Activated CD8-positive, alpha-beta memory T cell treated with anti-CD3 and anti-CD28 coated beads for 36 hours (primary cell): ENCODE results near the gene VENTX. TPM values are rescaled to one million over a fixed set of nuclear protein-coding genes. Genes with fewer than 3 reads are reported as not detected.

Source experiments
- CTCF ChIA-PET: fragments of 350-600 bp; sonication (Branson Sonifier 250); formaldehyde crosslinking; loops from one replicate; lab custom pipeline; 2021; ENCODE audit warnings: antibody characterized with exemption; lab: Charles Lee
- POLR2A ChIA-PET: fragments of 350-600 bp; sonication (Branson Sonifier 250); formaldehyde crosslinking; loops from one replicate; lab custom pipeline; 2021; ENCODE audit warnings: antibody characterized with exemption; lab: Charles Lee
- total RNA-seq, 2 experiments: library from RNA; stranded (reverse); gene quantifications; one replicate each; pipeline ENCODE4 v1.2.3, GENCODE V29; 2021

The VENTX gene
- total RNA-seq, result not detected

DNA sequence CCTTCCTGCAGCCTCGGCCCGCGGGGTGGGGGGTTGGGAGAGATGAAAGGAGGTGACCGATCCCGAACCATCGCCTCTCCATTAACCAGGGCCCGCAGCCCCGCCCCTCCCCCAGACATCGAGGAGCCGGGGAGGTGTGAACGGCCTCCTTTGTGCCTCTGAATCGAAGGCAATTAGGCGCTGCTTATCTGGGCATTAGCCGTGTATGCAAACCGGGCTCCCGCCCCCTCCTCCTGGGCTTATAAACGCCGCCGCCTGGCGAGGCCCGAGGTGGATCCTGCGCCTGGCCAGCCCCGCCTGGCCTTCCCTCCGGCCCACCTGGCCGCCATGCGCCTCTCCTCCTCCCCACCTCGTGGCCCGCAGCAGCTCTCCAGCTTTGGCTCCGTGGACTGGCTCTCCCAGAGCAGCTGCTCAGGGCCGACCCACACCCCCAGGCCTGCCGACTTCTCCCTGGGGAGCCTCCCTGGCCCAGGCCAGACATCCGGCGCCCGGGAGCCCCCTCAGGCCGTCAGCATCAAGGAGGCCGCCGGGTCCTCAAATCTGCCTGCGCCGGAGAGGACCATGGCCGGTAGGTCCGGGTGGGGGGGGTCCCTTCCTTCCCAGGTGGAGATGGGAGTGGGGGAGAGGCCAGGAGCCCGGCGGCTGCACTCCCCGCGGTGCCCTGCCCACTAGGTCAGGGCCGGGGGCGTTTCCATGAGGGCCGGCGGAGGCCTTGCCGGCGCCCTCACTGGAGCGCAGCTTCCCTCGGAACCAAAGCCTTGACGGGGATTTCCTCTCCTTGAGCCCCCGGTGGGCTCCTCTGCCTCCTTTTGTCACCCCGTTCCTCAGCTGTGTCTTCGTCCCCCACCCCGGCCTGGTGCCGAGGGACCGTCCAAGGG, at the start of gene VENTX:
Gene VENTX, plus strand, starts transcription at position 268 of the 878 bp plus-strand sequence. Its CDS starts 60 bp downstream, at position 328.
- CTCF ChIA-PET, result no interaction called here

GRCh38 chr10:133187906-133188681, 49.6 kb upstream of the VENTX start:
- POLR2A ChIA-PET, result no interaction called here
- CTCF ChIA-PET, result no interaction called here

More for the DNA sequence above, at the start of gene VENTX:
- POLR2A ChIA-PET, result no interaction called here

- ChIA-PET POLR2A (no interaction called here), CTCF (no interaction called here)
These were observed 48.4 kb upstream of the VENTX start for GRCh38 chr10:133189256-133189655.

DNA sequence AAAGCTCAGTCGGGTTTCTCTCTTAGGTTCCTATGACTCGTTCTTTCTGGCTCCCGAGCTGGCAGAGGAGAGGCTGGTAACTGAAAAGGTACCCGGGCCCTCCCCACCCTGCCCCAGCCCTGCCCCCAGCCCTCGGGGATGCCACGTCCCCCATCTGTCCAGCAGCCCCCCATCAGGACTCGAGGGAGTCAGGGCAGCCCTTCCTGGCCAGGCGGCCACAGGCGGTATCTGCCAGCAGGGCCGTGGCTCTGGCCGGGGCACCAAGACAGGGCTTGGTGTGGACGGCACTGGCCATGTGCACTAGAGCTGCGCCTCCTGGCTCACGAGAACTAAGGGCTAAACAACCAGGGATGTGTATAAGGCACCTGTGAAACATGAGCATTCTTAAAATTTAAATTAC, 47.9 kb upstream of the VENTX start:
- POLR2A ChIA-PET, result no interaction called here
- CTCF ChIA-PET, result no interaction called here

GRCh38 chr10:133190225-133190624, 47.4 kb upstream of the VENTX start:
- ChIA-PET CTCF (no interaction called here), POLR2A (no interaction called here)

GRCh38 chr10:133191651-133192050, 46.0 kb upstream of the VENTX start:
- CTCF ChIA-PET, result no interaction called here
- POLR2A ChIA-PET, result no interaction called here

DNA sequence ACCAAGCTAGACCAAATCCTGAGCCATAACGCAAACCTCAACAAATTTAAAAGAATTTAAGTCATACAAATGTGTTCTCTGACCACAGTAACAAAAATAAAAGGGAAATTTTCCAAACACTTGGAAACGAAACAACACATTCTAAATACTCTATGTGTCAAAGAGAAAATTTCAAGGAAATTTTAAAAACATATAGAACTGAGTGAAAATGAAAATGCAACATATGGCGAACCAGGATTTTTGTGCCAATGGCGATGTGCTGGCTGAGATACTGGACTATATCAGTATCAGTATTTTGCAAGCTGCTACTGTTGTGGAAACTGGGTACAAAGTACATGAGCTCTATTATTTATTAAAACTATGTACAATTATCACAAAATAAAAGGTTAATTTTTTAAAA, 43.5 kb upstream of the VENTX start:
- ChIA-PET POLR2A (no interaction called here), CTCF (no interaction called here)

DNA sequence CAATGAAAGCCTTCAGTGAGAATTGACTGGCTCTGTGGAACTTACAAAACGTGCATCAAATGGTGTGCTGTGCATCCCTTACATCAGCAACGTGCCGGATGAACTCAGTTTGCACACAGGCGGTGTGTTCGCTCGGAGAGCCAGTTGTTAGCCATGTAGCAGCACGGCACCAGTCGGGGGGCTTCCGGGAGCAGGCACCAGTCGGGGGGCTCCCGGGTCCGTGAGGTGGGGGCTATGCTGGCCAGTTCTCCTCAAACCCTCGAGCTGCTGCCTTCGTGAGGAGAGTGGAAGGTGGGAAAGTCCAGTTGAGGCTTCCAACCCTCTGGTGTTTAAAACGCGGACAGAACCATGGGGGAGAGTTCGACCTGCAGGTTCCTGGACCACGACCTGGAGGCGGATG, 42.6 kb upstream of the VENTX start:
- CTCF ChIA-PET, result no interaction called here
- POLR2A ChIA-PET, result no interaction called here

DNA sequence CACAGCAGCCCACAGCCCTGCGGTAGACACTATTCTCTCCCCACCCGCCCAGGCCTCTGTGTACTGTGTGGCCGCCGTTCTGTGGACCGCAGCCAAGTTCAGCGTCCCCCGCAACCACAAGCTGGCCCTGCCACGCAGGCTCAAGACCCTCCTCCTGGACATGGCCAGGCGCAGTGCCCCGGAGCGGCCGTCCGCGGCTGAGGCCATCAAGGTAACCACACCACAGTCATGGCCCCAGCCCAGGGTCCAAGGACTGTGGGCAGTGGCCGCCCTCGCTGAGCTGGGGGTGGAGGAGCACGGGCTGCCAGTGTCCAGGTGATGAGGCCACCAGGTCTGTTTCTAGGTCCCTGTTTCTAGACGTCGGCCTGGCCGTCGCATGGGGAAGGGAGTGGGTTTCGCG, 42.0 kb upstream of the VENTX start:
- ChIA-PET CTCF (no interaction called here), POLR2A (no interaction called here)

- CTCF ChIA-PET, result no interaction called here
- POLR2A ChIA-PET, result no interaction called here
These were observed 41.3 kb upstream of the VENTX start for GRCh38 chr10:133196221-133196915.

- ChIA-PET CTCF (no interaction called here), POLR2A (no interaction called here)
These were observed 40.5 kb upstream of the VENTX start for GRCh38 chr10:133196936-133197758.

DNA sequence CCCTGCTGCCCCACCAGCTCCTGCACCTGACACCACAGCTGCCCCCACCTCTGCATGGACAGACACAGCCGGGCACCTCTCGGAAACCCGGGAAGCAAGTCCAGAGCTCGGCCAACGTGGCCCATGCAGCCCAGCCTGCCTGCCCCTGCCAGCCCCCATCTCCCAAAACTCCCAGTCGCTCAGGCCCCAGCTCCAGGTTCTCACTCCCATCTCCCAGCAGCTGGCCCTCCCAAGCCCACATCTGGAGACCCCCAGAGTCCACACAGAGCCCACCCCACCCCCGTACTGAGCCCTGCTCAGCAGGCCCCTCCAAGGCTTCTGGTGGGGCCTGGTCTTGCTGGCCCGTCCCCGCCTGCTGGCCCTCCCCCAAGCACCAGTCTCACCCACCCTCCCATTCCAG, 39.9 kb upstream of the VENTX start:
- CTCF ChIA-PET, result no interaction called here
- POLR2A ChIA-PET, result no interaction called here

DNA sequence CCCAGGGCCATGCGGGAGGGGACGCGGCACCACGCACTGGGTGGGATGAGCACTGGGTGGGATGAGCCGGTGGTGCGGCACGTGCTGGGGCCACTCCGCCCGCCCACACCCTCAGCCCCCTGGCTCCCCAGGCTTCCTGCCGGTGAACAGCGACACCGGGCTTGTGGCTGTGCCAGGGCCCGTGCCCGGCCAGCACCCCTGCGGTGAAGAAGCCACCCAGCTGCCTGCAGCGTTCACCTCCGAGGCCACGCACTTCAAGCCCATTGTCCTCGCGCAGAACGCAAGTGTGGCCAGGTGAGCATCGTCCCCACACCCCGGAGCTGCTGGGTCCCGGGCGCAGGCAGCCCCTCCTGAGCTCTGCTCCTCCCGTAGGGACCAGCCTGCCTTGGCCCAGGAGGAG, 39.4 kb upstream of the VENTX start:
- ChIA-PET CTCF (no interaction called here), POLR2A (no interaction called here)

GRCh38 chr10:133198621-133199487, 38.8 kb upstream of the VENTX start:
- ChIA-PET CTCF (no interaction called here), POLR2A (no interaction called here)

DNA sequence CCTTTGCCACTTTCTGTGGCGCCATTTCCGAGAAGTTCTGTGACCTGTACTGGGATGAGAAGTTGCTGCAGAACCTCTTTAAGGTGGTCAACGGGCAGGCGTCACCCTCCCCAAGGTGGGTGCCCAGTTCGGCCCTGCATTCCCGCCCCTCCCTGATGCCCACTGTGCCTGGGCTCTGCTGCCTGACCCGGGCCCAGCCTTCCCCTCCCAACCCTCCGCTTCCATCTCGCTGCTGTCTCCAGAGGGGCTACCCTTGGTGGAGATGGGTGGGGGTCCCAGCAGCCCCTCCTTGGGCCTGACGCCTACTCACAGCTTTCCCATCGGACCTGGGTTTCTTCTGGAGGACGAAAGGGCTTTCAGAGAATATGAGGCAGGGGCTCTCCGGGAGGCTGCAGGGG, 38.2 kb upstream of the VENTX start:
- ChIA-PET POLR2A (no interaction called here), CTCF (no interaction called here)

DNA sequence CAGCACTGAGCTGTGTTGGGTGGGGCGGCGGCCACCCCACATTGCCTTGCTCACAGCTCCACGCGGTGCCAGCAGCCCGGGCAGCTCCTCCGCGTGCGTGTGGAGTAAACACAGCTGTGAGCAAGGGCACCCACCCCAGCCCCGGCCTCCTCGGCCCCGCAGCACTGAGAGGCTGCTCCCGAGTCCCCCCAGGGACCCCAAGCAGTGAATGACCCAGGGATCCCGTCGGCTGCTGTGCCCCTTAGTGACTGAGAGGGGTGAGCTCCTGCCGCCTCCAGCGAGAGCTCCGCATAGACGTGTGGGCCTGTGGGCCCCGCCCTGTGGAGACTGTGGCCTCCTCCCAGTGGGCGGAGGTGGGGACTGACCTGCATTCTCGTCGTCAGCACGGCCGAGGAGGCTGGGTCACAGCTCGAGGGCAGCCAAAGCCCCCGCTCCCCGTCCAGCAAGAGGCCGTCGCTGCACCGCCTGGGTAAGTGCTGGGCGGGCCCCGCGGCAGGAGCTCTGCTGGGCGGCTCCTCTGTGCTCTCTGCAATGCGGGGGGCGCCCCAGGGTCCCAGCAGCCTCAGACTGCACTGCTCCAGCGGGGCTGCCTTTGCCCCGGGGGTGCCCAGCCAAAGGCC, 37.6 kb upstream of the VENTX start:
- POLR2A ChIA-PET, result no interaction called here
- CTCF ChIA-PET, result no interaction called here

GRCh38 chr10:133200621-133201031, 37.0 kb upstream of the VENTX start:
- POLR2A ChIA-PET, result no interaction called here
- CTCF ChIA-PET, result no interaction called here
